HepG2 (cell line): ENCODE measurements around the gene YWHAH.

Experiments used
- POLR2A ChIP-seq, 2 experiments: IDR thresholded peaks; 2 replicates each; pipeline ENCODE4 v1.6.1; 2011; ENCODE audit warnings: low read depth in 2 of 2, low read length in 2 of 2, mild to moderate bottlenecking in 1 of 2, moderate library complexity in 1 of 2; ENCODE audit not compliant: insufficient read depth in 1 of 2
- ZNF12 ChIP-seq: sonication (generic); formaldehyde crosslinking; IDR thresholded peaks from 2 replicates; pipeline ENCODE4 v1.5.0; 2020; ENCODE audit warnings: missing genetic modification reagents

GRCh38 chr22:31912407-31912743 is 32.0 kb upstream of the YWHAH start:
- TF ChIP-seq ZNF12 (CRISPR knock-in tag) (no peak), POLR2A (IDR thresholded peaks at IDR 0.05; ENCODE audit: insufficient read depth in 1 of 2, low read depth in 2 of 2, low read length in 2 of 2) (no peak)
